GM18519 (cell line): ENCODE measurements around the gene CFD.
"Not testable (repeated sequence)": the region's sequence is repeated elsewhere in the genome, so short reads cannot be mapped to it uniquely, and the experiment has no call there.

ENCODE experiments used
- ATAC-seq: cut with Tn5 transposase; IDR thresholded peaks from one replicate; pipeline ENCODE4 v1.9.1; 2021; ENCODE audit warnings: mild to moderate bottlenecking, moderate library complexity; ENCODE audit not compliant: unreplicated experiment, low FRiP score

CFD gene

DNA sequence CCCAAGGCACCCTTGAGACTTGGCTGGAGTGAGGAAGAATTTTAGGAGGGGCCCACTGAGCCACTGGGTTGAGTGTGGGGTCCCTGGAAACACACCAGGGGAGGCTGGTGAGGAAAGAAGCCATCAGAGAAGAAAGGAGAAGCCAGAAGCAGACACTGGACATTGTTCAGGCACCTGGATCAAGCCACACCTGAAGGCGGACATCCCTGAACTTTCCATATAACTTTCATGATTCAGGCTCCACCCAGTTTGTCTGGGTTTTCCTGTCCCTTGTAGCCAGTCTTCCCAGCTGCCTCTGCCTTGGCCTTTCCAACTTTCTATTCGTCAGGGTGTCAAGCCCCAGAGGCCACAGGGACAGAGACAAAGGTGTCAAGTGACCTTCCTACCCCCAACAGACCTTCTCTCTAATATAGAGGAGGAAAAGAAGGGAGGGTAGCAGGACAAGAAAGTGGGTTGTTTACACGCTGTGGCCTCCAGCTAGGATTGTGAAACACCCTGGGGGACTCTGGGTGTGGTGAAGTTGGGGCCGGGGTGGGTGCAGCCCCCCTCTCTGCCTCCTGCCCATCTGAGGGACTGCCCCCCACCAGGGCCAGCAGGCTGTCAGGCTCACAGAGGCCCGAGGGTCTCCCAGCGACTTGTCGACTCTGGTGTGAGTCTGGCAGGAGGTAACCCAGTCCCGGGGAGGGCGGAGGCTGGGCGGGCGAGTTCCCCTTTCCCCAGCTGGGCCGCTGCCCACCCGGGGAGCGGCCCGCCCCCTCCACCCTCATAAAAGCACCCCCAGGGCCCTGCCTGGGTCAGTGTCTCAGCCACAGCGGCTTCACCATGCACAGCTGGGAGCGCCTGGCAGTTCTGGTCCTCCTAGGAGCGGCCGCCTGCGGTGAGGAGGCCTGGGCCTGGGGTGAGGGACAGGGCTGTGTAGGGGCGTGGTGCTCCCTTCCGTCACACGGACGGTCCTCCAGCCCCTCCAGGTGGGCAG is at the start of gene CFD:
Gene CFD (plus strand): TSS at position 797 of the 976 bp plus-strand sequence. CDS start 26 bp downstream, at position 823.
- ATAC-seq, result no peak

GRCh38 chr19:810077-810855 is 49.2 kb upstream of the CFD start:
- no peak for ATAC-seq

DNA sequence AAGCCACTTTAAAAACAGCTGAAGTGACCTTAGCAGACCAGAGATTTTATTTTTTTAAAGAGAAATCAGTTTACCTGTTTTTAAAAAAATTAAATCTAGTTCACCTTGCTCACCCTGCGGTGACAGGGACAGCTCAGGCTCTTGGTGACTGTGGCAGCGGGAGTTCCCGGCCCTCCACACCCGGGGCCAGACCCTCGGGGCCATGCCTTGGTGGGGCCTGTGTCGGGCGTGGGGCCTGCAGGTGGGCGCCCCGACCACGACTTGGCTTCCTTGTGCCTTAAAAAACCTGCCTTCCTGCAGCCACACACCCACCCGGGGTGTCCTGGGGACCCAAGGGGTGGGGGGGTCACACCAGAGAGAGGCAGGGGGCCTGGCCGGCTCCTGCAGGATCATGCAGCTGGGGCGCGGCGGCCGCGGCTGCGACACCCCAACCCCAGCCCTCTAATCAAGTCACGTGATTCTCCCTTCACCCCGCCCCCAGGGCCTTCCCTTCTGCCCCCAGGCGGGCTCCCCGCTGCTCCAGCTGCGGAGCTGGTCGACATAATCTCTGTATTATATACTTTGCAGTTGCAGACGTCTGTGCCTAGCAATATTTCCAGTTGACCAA is 48.5 kb upstream of the CFD start:
- ATAC-seq, result no peak

GRCh38 chr19:811506-812048 is 47.9 kb upstream of the CFD start:
- no peak for ATAC-seq

DNA sequence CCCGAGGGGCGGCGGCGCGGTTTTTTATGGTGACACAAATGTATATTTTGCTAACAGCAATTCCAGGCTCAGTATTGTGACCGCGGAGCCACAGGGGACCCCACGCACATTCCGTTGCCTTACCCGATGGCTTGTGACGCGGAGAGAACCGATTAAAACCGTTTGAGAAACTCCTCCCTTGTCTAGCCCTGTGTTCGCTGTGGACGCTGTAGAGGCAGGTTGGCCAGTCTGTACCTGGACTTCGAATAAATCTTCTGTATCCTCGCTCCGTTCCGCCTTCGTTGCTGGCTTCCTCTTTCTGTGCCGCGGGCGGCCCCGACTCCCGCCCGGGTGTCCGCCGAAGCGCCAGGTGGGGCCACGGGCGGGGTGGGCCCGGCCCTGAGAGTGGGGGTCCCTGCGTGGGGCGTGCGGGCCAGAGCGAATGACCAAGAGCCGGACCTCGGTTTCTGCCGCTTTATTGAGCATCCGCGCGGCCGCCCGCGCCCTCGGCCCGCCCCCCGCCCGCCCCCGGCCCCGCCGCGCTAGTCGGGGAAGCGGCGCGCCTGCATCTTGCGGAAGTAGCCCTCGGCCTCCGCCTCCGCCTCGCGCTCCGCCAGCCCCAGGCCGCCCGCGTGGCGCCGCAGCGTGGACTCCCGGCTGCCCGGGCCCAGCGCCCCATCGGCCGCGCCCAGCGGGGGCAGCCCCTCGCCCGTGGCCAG is 47.3 kb upstream of the CFD start:
- no peak for ATAC-seq

DNA sequence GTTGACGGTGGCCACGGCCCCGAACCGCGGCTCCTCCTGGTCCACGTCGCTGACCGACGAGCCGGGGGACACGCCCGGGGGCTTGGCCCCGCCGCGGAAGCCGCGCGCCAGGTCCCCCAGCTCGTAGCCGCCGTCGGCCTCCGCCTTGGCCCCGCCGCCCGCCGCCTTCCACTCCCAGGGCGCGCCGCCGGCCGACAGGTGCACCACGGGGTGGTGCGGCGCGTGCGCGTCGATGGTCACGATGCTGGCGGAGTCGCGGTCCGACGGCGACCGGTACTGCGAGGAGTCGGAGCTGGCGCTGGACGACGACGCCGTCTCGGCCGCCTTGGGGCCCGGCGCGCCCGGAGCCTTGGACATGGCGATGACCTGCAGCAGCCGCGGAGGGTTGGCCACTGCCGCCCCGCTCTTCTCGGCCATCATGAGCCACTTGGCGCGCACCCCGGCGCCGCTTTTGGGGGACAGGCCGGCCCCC is 46.7 kb upstream of the CFD start:
- no peak for ATAC-seq

DNA sequence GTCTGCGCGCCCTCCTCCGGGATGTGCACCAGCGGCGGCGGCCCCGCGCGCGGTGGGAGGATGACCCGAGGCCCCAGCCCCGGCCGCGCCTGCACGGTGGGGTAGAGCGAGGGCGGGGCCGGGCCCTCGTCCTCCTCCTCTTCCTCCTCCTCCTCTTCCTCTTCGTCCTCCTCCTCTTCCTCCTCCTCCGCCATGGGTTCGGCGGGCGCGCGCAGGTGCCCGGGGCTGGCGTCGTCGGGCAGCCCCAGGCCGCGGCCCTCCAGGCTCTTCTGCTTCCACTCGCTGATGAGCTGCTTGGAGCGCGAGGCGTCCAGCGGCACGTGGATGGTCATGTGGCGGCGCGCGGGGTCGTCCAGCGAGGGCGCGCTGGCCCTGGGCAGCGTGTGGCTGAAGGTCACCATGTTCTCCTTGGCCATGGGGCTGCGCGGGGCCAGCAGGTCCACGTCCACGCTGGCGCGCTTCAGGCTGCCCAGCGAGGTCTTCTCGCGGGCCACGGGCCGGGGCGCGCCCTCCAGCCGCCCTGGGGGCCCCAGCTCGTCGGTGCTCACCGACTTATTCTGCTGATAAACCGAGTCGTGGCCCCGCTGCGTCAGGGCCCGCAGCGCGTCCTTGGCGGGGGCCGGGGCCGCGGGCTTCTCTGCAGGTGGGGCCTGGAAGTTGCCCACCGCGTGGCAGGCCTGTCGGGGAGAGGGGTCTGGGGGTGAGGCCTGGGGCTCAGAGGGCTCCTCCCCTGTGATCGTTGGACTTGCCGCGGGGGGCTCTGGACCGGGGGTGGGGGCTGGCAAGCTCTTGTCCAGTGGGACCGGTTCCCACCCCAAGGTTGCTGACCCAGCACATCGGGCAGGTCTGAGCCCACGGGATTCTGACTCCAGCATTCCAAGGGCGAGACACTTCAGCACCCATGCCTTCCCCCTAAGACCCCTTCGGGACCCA is 46.0 kb upstream of the CFD start:
- ATAC-seq, result no peak

GRCh38 chr19:814152-815078 is 45.0 kb upstream of the CFD start:
- no peak for ATAC-seq

DNA sequence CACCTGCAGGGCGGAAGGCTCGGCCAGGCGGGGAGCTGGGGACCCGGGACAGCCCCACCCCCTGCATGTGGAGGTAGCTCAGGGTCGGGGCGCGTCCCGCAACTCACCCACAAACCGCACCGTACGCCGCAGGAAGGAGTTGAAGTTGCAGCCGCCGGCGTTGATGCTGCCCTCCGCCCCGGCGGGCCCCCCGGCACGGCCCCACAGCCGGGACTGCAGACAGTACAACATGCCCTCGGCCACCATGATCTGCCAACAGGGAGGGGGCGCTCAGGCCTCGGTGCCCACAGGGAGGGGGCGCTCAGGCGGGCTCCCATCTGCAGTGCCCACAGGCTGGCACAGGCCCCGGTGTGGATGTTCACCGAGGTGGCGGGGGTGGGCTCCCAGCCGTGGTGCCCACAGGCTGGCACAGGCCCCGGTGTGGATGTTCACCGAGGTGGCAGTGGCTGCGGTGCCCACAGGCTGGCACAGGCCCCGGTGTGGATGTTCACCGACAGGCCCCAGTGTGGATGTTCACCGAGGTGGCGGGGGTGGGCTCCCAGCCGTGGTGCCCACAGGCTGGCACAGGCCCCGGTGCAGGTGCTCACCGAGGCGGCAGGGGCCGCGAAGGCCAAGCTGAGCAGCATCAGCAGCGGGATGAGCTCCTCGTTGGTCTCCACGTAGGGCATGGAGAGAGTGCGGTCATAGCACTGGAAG is 44.2 kb upstream of the CFD start:
- no peak for ATAC-seq

DNA sequence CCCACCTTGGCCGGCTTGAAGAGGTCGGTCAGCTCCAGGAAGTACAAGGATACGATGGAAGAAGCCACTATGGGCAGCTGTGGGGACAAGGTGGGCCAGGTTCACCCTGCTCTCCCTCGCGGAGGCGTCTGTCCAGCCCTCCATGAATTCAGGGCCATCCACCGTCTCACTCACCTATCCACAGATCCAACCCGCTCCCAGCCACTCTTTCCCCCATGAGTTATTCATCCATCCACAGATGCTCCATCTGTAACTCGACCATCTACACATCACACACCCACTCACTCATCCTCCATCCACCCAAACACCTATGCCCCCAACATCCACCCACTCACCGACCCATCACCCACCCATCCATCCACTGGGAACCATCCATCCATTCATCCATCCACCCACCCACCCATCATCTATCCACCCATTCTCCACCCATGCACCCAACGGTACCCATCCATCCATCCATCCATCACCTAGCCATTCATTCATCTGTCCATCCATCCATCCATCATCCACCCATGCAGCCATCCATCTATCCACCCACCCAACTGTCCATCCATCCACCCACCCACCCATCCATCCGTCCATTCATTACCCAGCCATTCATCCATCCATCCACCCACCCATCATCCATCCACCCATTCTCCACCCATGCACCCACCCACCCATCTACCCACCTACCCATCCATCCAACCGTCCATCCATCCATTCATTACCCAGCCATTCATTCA is 43.5 kb upstream of the CFD start:
- no peak for ATAC-seq

DNA sequence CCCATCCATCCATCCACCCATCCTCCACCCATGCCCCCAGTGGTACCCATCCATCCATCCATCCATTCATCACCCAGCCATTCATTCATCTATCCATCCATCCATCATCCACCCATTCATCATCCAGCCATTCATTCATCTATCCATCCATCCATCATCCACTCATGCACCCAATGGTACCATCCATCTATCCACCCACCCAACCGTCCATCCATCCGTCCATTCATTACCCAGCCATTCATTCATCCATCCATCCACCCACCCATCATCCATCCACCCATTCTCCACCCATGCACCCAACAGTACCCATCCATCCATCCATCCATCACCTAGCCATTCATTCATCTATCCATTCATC is 43.0 kb upstream of the CFD start:
- no peak for ATAC-seq

- ATAC-seq, result not testable (repeated sequence)
These were observed 39.3 kb upstream of the CFD start for GRCh38 chr19:820212-820611.

- no peak for ATAC-seq
These were observed 38.1 kb upstream of the CFD start for GRCh38 chr19:821231-821824.

- ATAC-seq, result no peak
These were observed 37.5 kb upstream of the CFD start, which contains the start of gene PLPPR3 for GRCh38 chr19:821825-822503. Gene PLPPR3, minus strand, starts transcription at chr19:821955. Its CDS starts 396 bp downstream, at chr19:821559.

GRCh38 chr19:823565-824121 is 35.8 kb upstream of the CFD start:
- no peak for ATAC-seq
